Esophagus squamous epithelium (tissue), 5 donors: ENCODE results near the gene OR5M11. TPM values are rescaled to one million over a fixed set of nuclear protein-coding genes. Genes with fewer than 3 reads are reported as not detected.

ENCODE experiments used
- DNase-seq: peaks from one replicate; lab custom pipeline; 2025; lab: John Stamatoyannopoulos, UW
- H3K27ac ChIP-seq, 4 donors: fragments of 200-600 bp; sonication (generic); one replicate each; pipeline ENCODE4 v1.5.1; 2016 to 2019; ENCODE audit warnings: mild to moderate bottlenecking in 1 of 4
- H3K27me3 ChIP-seq, 4 donors: fragments of 200-600 bp; sonication (generic); 1 replicate in 3 of 4; 2 replicates in 1 of 4; pipeline versions ENCODE4 v1.5.1 to v1.6.0; 2017 to 2021; ENCODE audit warnings: antibody characterized with exemption in 1 of 4
- H3K36me3 ChIP-seq, 3 donors: fragments of 200-600 bp; sonication (generic); one replicate each; pipeline ENCODE4 v1.5.1; 2016 to 2019
- H3K4me1 ChIP-seq, 3 donors: fragments of 200-600 bp; sonication (generic); one replicate each; pipeline ENCODE4 v1.5.1; 2017 to 2019
- H3K4me3 ChIP-seq, 4 donors: fragments of 200-600 bp; sonication (generic); 1 replicate in 3 of 4; 2 replicates in 1 of 4; pipeline ENCODE4 v1.5.1; 2016 to 2019; ENCODE audit warnings: mild to moderate bottlenecking in 2 of 4, moderate library complexity in 1 of 4
- H3K9me3 ChIP-seq, 3 donors: fragments of 200-600 bp; sonication (generic); one replicate each; pipeline ENCODE4 v1.5.1; 2016 to 2019
- CTCF ChIP-seq, 6 experiments: fragments of 450-650 bp in 4 of 6; fragments of 200-600 bp in 2 of 6; sonication (generic) in 2 of 6; IDR thresholded peaks; one replicate each; pipeline ENCODE4 v1.5.1; 2016 to 2019; ENCODE audit warnings: antibody characterized with exemption in 6 of 6, mild to moderate bottlenecking in 4 of 6, moderate library complexity in 4 of 6
- POLR2A ChIP-seq, 4 donors: fragments of 450-650 bp; IDR thresholded peaks; one replicate each; pipeline ENCODE4 v1.6.1; 2017; ENCODE audit warnings: antibody characterized with exemption in 4 of 4, mild to moderate bottlenecking in 4 of 4, moderate library complexity in 3 of 4
- WGBS, 2 donors: methylation state at CpG; one replicate each; pipeline ENCODE4 v1.1.5; 2018; 5-methylcytosine and 5-hydroxymethylcytosine counted together
- intact Hi-C: fragments of 100-400 bp; cut with DNase I; formaldehyde crosslinking; loops from one replicate; pipeline ENCODE4 v1.15.0; 2022
- total RNA-seq, 4 donors: library from RNA; depleted of rRNA; stranded (reverse); fragments of >200 nt; gene quantifications; one replicate each; pipeline ENCODE4 v1.1.0, GENCODE V29; 2016
- donor health status: DM: yes; HTN: yes; CAD: no.

The OR5M11 gene
- total RNA-seq, 4 donors from 2014 or later: not detected

GRCh38 chr11:56543739-56544138 is 682 bp upstream of the OR5M11 start:
- Histone ChIP-seq H3K27ac (no peak overlapping the region), H3K4me1 (no peaks in the 10 kb centered on the region), H3K27me3 (no peaks in the 10 kb centered on the region), H3K36me3 (no peaks in the 10 kb centered on the region), H3K4me3 (no peak overlapping the region), H3K9me3 (no peaks in the 10 kb centered on the region)
- DNase-seq: no peak
- TF ChIP-seq CTCF (IDR thresholded peaks at IDR 0.05): no peak
- TF ChIP-seq POLR2A (IDR thresholded peaks at IDR 0.05): no peak
- 88 to 100% methylated on average over 1 of the region's 1 CpG for WGBS, 2 donors
- intact Hi-C loops: no loop called here

- no peaks in the 10 kb centered on the region for H3K9me3 ChIP-seq
- H3K4me3 ChIP-seq: no peak overlapping the region
- intact Hi-C loops: no loop called here
- TF ChIP-seq POLR2A (IDR thresholded peaks at IDR 0.05) (no peak), CTCF (IDR thresholded peaks at IDR 0.05) (no peak)
- no peaks in the 10 kb centered on the region for H3K4me1 ChIP-seq
- no peak for DNase-seq
- WGBS, 2 donors: 58 to 61% methylated on average over 3 of the region's 3 CpGs
- no peak overlapping the region for H3K27ac ChIP-seq
- no peaks in the 10 kb centered on the region for H3K27me3 ChIP-seq
- no peaks in the 10 kb centered on the region for H3K36me3 ChIP-seq
These were observed 9.9 kb downstream of the OR5M11 start for GRCh38 chr11:56533054-56533740.

- DNase-seq: no peak
- intact Hi-C loops: no loop called here
These were observed 11.2 kb downstream of the OR5M11 start for GRCh38 chr11:56531856-56532255.

GRCh38 chr11:56522008-56522407 is 21.0 kb downstream of the OR5M11 start:
- intact Hi-C loops: no loop called here
- H3K4me1 ChIP-seq: no peaks in the 10 kb centered on the region
- no peak overlapping the region for H3K27ac ChIP-seq
- H3K36me3 ChIP-seq: no peaks in the 10 kb centered on the region
- no peaks in the 10 kb centered on the region for H3K9me3 ChIP-seq
- no peak for TF ChIP-seq CTCF (IDR thresholded peaks at IDR 0.05)
- TF ChIP-seq POLR2A (IDR thresholded peaks at IDR 0.05): no peak
- H3K4me3 ChIP-seq: no peak overlapping the region
- 57 to 60% methylated on average over 5 of the region's 5 CpGs for WGBS, 2 donors
- no peak for DNase-seq
- no peaks in the 10 kb centered on the region for H3K27me3 ChIP-seq

More at GRCh38 chr11:56531856-56532255, 11.2 kb downstream of the OR5M11 start:
- Histone ChIP-seq H3K36me3 (no peaks in the 10 kb centered on the region), H3K27ac (no peak overlapping the region), H3K4me1 (no peaks in the 10 kb centered on the region), H3K9me3 (no peaks in the 10 kb centered on the region), H3K4me3 (no peak overlapping the region), H3K27me3 (no peaks in the 10 kb centered on the region)
- 73 to 81% methylated on average over 2 of the region's 2 CpGs for WGBS, 2 donors
- TF ChIP-seq POLR2A (IDR thresholded peaks at IDR 0.05): no peak
- no peak for TF ChIP-seq CTCF (IDR thresholded peaks at IDR 0.05)

GRCh38 chr11:56513280-56513679 is 29.8 kb downstream of the OR5M11 start:
- Histone ChIP-seq H3K9me3 (no peaks in the 10 kb centered on the region), H3K4me3 (no peak overlapping the region), H3K4me1 (no peaks in the 10 kb centered on the region), H3K27me3 (no peaks in the 10 kb centered on the region), H3K36me3 (no peaks in the 10 kb centered on the region), H3K27ac (no peak overlapping the region)
- intact Hi-C loops: no loop called here
- 64 to 93% methylated on average over 1 of the region's 1 CpG for WGBS, 2 donors
- TF ChIP-seq CTCF (IDR thresholded peaks at IDR 0.05) (no peak), POLR2A (IDR thresholded peaks at IDR 0.05) (no peak)
- no peak for DNase-seq
